ENCODE data around the gene IMPACT. TPM values are rescaled to one million over a fixed set of nuclear protein-coding genes. Genes with fewer than 3 reads are reported as not detected.

Gene IMPACT
- total RNA-seq, 1 donor from 2014 or later, result 25.6 TPM

- ATAC-seq (no peak), DNase-seq (no peak)
- intact Hi-C loops (cut with DNase I), result no loop called here
- no peak for TF ChIP-seq CTCF (IDR thresholded peaks at IDR 0.05)
- Histone ChIP-seq H3K9me3 (no peaks in the 10 kb centered on the region), H3K4me1 (no peaks in the 10 kb centered on the region), H3K36me3 (no peaks in the 10 kb centered on the region), H3K27me3 (ENCODE audit: low read depth) (no peaks in the 10 kb centered on the region), H3K4me3 (no peak overlapping the region), H3K27ac (no peak overlapping the region)
Observed at GRCh38 chr18:24499814-24500213, 73.3 kb downstream of the IMPACT start.

- no peak for ATAC-seq
- Histone ChIP-seq H3K36me3 (no peaks in the 10 kb centered on the region), H3K4me1 (no peaks in the 10 kb centered on the region), H3K9me3 (no peaks in the 10 kb centered on the region), H3K27me3 (ENCODE audit: low read depth) (no peaks in the 10 kb centered on the region), H3K27ac (no peak overlapping the region), H3K4me3 (no peak overlapping the region)
- TF ChIP-seq CTCF (IDR thresholded peaks at IDR 0.05), result no peak
- no peak for DNase-seq
- intact Hi-C loops (cut with DNase I), result no loop called here
Observed at GRCh38 chr18:24500217-24500616, 73.7 kb downstream of the IMPACT start.

GRCh38 chr18:24500766-24501165 lies 74.3 kb downstream of the IMPACT start:
- Histone ChIP-seq H3K4me3 (no peak overlapping the region), H3K27me3 (ENCODE audit: low read depth) (no peaks in the 10 kb centered on the region), H3K27ac (no peak overlapping the region), H3K36me3 (no peaks in the 10 kb centered on the region), H3K4me1 (no peaks in the 10 kb centered on the region), H3K9me3 (no peaks in the 10 kb centered on the region)
- intact Hi-C loops (cut with DNase I), result no loop called here
- TF ChIP-seq CTCF (IDR thresholded peaks at IDR 0.05), result no peak
- DNase-seq (no peak), ATAC-seq (no peak)

GRCh38 chr18:24502667-24503523 lies 76.4 kb downstream of the IMPACT start:
- ATAC-seq, result peak; percentile 35 to 63
- H3K36me3 ChIP-seq, result no peaks in the 10 kb centered on the region
- DNase-seq, result no peak
- H3K27me3 ChIP-seq (ENCODE audit: low read depth), result no peaks in the 10 kb centered on the region
- intact Hi-C loops (cut with DNase I), result no loop called here
- no peak overlapping the region for H3K27ac ChIP-seq
- H3K4me1 ChIP-seq, result no peaks in the 10 kb centered on the region
- H3K4me3 ChIP-seq, result no peak overlapping the region
- no peak for TF ChIP-seq CTCF (IDR thresholded peaks at IDR 0.05)
- H3K9me3 ChIP-seq, result no peaks in the 10 kb centered on the region

Other genes with a start within 250 kb of the IMPACT start
- 50.6 TPM for gene OSBPL1A, start 28.8 kb upstream of the IMPACT start, total RNA-seq
- 2.0 TPM for gene HRH4, start 34.0 kb downstream of the IMPACT start, total RNA-seq